ENCODE data around the gene CNKSR2. TPM values are rescaled to one million over a fixed set of nuclear protein-coding genes. Genes with fewer than 3 reads are reported as not detected.

CNKSR2 gene
- total RNA-seq, 4 donors from 2014 or later = 1.2 to 5.0 (median 2.7) TPM; not detected in 1

DNA sequence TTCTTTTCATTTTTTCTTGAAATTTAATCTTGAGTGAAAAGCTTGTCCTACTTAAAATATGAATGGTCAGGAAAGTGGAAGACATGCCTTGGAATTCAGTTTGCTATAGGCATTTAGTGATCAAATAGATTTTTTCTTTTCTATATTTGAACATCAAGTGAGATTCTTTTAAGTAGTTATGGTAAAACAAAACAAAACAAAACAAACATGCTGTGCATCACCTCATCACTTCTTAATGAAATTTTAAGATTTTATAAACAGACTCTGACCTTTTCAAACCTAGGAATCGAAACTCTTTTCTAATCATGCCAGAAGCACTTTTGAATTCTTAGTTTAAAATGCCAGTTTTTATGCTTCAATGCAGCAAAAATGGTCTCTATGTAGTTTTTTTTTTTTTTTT is 62.8 kb downstream of the CNKSR2 start:
- Histone ChIP-seq H3K36me3 (no peaks in the 10 kb centered on the region), H3K27ac (no peak overlapping the region), H3K27me3 (no peaks in the 10 kb centered on the region), H3K4me3 (no peak overlapping the region), H3K4me1 (no peaks in the 10 kb centered on the region), H3K9me3 (no peaks in the 10 kb centered on the region)
- TF ChIP-seq, protein P1, sequence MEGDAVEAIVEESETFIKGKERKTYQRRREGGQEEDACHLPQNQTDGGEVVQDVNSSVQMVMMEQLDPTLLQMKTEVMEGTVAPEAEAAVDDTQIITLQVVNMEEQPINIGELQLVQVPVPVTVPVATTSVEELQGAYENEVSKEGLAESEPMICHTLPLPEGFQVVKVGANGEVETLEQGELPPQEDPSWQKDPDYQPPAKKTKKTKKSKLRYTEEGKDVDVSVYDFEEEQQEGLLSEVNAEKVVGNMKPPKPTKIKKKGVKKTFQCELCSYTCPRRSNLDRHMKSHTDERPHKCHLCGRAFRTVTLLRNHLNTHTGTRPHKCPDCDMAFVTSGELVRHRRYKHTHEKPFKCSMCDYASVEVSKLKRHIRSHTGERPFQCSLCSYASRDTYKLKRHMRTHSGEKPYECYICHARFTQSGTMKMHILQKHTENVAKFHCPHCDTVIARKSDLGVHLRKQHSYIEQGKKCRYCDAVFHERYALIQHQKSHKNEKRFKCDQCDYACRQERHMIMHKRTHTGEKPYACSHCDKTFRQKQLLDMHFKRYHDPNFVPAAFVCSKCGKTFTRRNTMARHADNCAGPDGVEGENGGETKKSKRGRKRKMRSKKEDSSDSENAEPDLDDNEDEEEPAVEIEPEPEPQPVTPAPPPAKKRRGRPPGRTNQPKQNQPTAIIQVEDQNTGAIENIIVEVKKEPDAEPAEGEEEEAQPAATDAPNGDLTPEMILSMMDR (IDR thresholded peaks at IDR 0.05) = no peak
- TF ChIP-seq POLR2A (IDR thresholded peaks at IDR 0.05) = no peak
- DNase-seq = no peak

DNA sequence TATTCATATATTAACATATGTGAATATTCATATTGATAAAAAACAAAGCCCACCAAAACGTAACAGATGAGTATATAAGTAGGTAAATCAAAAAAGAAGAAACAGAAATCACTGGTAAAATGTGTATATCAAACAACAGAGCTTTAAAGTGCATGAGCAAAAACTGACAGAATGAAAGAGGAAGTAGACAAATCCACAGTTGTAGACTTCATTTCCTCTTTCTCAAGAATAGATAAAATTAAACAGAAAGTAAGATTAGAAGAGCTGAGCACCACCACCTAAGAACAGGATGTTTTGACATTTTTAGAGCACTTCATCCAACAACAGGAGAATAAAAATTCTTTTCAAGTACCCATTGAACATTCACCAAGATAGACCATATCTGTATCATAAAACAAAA is 64.6 kb downstream of the CNKSR2 start:
- Histone ChIP-seq H3K27ac (peak overlapping the region in 2 of 4 donors; percentile 27 to 44), H3K36me3 (no peaks in the 10 kb centered on the region), H3K27me3 (no peaks in the 10 kb centered on the region), H3K4me3 (no peak overlapping the region), H3K9me3 (no peaks in the 10 kb centered on the region), H3K4me1 (no peaks in the 10 kb centered on the region)
- DNase-seq = no peak
- no peak for TF ChIP-seq POLR2A (IDR thresholded peaks at IDR 0.05)
- TF ChIP-seq, protein P1 (IDR thresholded peaks at IDR 0.05) = no peak

DNA sequence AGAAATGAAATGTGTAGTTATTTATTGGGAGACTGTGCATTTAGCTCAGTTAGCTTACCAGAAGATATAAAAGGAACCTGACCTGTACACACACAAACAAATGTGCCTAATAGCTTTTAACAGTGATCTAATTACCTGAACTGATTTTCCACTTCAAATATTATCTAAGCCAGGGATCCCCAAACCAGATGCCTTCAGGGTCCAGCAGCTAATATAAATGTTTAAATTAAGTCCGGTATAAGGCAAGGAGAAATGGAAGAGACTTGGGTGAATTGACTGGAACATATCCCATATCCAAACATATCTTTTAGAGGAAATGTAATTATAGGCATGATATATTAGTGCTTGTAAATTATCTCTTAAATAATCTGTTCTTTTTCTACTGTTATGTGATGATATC is 66.7 kb downstream of the CNKSR2 start:
- no peak for TF ChIP-seq POLR2A (IDR thresholded peaks at IDR 0.05)
- TF ChIP-seq, protein P1 (IDR thresholded peaks at IDR 0.05) = no peak
- no peaks in the 10 kb centered on the region for H3K27me3 ChIP-seq
- no peak overlapping the region for H3K27ac ChIP-seq
- no peaks in the 10 kb centered on the region for H3K9me3 ChIP-seq
- no peak for DNase-seq
- no peak overlapping the region for H3K4me3 ChIP-seq
- no peaks in the 10 kb centered on the region for H3K36me3 ChIP-seq
- no peaks in the 10 kb centered on the region for H3K4me1 ChIP-seq

DNA sequence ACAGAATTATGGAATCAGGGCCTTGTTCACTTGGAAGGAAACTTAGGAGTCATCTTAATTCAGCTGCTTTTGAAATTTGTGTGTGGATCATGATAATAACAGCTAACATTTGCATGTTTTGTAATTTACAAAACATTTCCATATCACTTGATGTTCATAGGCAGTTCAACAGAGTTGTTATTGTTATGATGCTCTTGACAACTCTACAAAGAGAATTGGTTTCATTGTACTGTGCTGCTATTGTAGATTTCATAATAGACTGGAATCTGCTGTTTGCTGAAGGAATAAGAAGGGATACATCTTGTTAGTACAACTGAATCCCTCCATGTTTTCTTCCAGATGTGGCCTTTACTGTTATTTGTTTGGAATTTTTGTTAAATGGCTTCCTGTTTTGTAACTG is 83.5 kb downstream of the CNKSR2 start:
- DNase-seq = no peak
- no peaks in the 10 kb centered on the region for H3K4me1 ChIP-seq
- H3K27ac ChIP-seq = no peak overlapping the region
- no peaks in the 10 kb centered on the region for H3K36me3 ChIP-seq
- TF ChIP-seq POLR2A (IDR thresholded peaks at IDR 0.05) = no peak
- TF ChIP-seq, protein P1 (IDR thresholded peaks at IDR 0.05) = no peak
- H3K4me3 ChIP-seq = no peak overlapping the region
- no peaks in the 10 kb centered on the region for H3K27me3 ChIP-seq
- H3K9me3 ChIP-seq = no peaks in the 10 kb centered on the region

DNA sequence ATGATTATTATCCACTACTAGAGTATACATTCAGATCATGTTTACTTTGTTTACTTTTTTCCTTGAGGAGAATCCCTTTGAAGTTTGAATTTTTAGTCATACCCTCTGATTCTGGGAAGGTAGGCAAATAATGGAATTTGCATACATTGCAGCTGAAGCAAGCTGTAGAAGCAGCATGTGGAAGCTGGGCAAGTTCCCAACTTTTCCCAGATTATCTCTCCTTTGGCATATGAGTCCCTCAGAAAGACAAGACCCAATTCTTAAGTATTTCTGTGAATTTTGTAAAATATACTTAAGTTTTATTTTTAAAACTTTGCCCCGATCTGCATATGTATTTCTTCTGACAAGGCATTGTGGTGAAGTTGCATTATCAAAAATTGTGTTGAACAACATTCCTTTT is 94.9 kb downstream of the CNKSR2 start:
- no peak for DNase-seq
- Histone ChIP-seq H3K27ac (no peak overlapping the region), H3K4me1 (no peaks in the 10 kb centered on the region), H3K36me3 (no peaks in the 10 kb centered on the region), H3K4me3 (no peak overlapping the region), H3K9me3 (no peaks in the 10 kb centered on the region), H3K27me3 (no peaks in the 10 kb centered on the region)
- TF ChIP-seq, protein P1 (IDR thresholded peaks at IDR 0.05) = no peak
- no peak for TF ChIP-seq POLR2A (IDR thresholded peaks at IDR 0.05)

DNA sequence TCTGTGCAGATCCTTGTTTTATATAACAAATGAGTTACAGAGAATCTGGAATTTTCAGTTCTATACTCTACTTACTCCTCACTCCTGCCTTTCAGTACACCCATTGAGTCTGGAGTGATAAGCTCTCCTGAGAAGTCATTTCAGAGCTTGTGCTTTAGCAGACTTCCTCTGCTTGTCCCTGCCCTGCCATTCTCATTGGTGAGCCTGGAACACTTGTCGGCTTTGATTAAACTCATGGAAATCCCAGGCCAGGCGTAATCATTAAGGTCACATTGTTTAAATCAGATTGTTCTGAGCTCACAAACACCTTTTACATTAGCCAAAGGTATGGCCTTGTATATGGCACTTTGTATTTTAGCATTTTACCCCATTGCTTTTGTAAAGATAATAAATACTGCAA is 102.7 kb downstream of the CNKSR2 start:
- no peaks in the 10 kb centered on the region for H3K27me3 ChIP-seq
- H3K27ac ChIP-seq = no peak overlapping the region
- H3K4me1 ChIP-seq = no peaks in the 10 kb centered on the region
- H3K36me3 ChIP-seq = no peaks in the 10 kb centered on the region
- DNase-seq = no peak
- no peak overlapping the region for H3K4me3 ChIP-seq
- H3K9me3 ChIP-seq = no peaks in the 10 kb centered on the region
- TF ChIP-seq, protein P1 (IDR thresholded peaks at IDR 0.05) = no peak
- TF ChIP-seq POLR2A (IDR thresholded peaks at IDR 0.05) = no peak

Data from Peyer's patch (tissue), 4 donors.